Glomerular visceral epithelial cell (primary cell): Measurements from ENCODE around the gene PRPH2.
"Not testable (repeated sequence)": the region's sequence is repeated elsewhere in the genome, so short reads cannot be mapped to it uniquely, and the experiment has no call there.

ENCODE experiments used
- DNase-seq: peaks from one replicate; pipeline ENCODE4 v3.0.0-alpha.2; 2016; ENCODE audit errors: extremely low spot score

Gene PRPH2

DNA sequence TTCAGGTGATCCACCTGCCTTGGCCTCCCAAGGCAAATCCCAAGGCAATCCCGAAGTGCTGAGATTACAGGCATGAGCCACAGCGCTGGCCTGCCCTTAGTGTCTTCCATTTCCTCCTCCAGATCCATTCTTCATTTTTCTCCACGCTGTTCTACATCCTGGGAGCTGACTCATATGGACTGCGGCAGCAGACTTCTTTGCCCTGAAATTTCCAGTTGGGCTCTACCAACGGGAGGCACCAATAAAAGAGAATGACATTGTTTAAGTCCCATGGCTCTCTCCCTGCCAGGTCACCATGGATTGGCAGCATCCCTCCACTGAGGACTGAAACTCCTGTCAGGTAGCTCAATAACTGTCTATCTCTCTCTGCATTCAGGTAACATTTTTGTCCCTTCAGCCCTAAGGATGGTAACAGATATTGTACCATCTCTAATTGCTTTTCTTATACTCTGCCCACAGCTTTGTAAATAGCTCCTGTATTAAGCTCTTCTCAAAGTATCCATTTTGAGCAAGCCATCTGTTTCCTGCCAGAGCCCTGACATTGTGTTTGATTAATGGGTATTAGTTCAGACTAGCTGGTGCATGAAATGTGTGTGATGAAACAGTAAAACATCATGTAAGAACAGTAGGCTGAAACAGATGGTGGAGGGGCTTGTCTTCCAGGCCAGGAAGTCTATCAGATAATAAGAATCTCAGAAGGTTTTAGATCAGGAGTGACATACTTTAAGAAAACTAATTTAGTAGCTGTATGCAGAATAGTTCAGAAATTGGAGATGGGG lies 19.9 kb upstream of the PRPH2 start:
- peak; percentile 54 for DNase-seq

DNA sequence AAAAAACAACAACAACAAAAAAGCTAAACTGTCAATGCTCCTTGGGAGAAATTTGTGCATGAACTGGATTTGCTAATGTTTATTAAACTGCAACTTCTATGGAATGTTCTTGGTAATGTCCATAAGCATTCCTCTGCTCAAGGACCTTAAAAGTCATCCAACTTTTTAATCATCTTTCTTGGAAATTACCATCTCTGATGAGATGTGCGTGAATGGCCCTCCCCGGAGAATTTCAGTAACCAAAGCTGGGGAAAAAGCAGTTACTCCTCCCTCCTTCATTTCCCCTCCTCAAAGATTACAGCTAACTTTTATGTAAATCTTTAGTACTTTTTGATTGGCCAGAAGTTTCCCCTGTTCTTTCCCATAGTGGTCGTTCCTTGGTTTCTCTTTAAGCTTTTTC lies 18.3 kb upstream of the PRPH2 start:
- no peak for DNase-seq

DNA sequence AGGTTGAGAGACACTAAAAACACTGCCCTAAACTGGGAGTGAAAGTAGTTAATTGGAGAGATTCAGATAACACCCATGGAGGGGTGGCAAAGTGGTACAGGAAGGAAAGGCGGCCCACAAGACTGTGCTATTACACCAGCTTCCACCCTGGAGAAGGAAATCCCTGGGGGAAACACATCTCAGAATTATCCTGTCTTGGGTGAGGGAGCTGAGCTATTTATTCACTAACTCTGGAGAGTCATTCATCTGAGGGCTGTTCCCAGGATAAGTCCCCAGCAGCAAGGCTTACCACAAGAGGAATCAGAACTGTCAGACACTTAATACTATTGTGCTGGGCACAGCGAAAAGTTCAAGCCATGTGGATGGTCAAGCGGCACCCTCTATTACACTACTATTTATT lies 13.6 kb upstream of the PRPH2 start:
- DNase-seq: peak; percentile 70

DNA sequence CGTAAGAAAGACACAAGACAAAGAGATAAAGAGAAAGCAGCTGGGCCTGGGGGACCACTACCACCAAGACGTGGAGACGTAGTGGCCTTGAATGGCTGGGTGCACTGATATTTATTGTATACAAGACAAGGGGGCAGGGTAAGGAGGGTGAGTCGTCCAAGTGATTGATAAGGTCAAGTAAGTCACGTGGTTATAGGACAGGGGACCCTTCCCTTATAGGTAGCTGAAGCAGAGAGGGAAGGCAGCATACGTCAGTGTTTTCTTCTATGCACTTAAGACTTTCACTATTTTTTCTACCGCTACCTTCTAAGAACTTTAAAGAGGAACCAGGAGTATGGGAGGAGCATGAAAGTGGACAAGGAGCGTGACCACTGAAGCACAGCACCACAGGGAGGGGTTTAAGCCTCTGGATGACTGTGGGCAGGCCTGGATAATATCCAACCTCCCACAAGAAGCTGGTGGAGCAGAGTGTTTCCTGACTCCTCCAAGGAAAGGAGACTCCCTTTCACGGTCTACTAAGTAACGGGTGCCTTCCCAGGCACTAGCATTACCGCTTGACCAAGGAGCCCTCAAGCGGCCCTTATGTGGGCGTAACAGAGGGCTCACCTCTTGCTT lies 11.6 kb upstream of the PRPH2 start:
- peak; percentile 89 for DNase-seq

DNA sequence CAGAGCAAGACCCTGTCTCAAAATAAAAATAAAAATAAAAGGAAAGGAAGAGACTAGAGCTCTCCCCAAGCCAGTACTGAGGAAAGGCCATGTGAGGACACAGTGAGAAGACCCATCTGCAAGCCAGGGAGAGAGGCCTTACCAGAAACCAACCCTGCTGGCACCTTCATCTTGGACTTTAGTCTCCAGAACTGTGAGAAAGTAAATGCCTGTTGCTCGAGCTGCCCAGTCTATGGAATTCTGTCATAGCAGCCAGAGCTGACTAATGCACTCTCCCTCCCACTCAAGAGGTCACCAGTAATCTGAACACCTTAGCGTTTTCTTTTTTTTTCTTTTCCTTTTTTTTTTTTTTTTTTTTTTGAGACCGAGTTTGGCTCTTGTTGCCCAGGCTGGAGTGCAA lies 7.3 kb upstream of the PRPH2 start:
- peak; percentile 29 for DNase-seq

DNA sequence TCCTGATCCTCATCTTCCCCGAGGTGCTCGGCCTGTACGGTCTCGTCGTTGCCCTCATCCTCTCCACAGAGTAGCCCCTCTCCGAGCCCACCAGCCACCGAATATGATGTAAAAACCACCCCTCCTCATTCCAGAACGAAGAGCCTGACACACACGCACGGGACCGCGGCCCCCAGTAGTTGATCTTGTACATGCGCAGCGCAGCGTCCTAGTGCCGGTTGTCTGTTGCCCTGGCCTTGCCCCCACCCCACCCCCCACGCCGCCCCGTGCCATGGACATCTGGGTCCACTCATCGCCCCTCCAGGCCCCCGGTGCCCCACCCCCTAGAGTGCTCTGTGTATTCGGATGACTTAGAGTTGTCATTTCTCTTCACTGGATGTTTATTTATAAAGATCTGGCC lies 5.2 kb upstream of the PRPH2 start:
- DNase-seq: no peak

DNA sequence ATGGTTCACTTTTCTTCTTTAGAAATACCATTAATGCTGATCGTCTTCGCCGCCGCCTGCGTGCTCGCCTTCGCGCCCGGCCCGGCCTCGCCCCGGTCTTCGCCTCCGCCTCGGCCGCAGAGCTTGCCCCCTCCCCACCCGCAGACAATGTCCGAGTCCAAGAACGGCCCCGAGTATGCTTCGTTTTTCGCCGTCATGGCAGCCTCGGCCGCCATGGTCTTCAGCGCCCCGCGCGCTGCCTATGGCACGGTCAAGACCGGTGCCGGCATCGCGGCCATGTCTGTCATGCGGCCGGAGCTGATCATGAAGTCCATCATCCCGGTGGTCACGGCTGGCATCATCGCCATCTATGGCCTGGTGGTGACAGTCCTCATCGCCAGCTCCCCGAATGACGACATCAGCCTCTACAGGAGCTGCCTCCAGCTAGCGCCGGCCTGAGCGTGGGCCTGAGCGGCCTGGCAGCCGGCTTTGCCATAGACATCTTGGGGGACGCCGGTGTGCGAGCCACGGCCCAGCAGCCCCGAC lies 4.8 kb upstream of the PRPH2 start:
- DNase-seq: no peak

DNA sequence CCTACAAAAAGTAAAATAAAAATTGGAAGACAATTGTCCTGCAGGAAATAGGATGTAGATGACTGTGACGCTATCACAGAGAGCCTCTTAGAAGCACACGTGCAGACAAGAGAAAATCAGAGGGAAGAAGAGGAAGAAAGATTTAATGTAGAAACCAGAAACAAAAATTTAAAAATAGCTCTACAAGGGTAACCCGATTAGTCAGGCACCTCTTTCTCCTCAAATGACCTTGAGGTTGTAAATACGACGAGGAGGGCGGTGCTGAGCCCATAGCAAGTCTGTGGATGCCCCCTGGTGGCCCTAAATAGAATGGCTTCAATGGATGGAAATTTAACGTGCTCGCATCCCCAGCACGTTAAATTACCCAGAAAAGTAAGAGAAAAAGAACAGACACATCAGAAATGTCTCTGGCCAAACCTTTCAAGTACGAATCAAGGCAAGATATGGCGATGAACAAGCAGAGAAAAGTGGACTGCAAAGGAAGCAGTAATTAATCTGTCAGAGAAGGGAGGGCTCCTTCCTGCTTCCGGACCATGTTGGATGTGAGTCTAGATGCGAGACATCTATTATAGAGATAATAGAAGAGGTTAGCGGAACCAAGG lies 4.2 kb upstream of the PRPH2 start:
- peak; percentile 80 for DNase-seq

DNA sequence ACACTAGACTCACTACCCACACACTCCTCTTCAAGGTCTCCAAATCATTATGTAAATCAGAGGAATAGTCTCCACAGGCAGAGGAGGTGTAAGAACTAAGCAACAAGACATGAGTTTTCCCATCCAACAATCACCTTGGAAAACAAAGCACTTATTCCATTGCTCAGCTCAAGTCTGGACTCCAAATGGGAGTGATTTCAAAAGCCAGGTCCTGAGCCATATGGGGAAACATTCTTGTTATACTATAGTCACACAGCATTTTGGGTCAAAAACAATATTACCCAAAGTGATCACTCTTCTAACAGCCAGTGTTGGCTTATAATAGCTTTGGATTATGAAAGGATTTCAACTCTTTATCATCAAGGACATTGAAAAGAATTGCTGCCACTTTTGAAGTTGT lies 3.6 kb upstream of the PRPH2 start:
- no peak for DNase-seq

DNA sequence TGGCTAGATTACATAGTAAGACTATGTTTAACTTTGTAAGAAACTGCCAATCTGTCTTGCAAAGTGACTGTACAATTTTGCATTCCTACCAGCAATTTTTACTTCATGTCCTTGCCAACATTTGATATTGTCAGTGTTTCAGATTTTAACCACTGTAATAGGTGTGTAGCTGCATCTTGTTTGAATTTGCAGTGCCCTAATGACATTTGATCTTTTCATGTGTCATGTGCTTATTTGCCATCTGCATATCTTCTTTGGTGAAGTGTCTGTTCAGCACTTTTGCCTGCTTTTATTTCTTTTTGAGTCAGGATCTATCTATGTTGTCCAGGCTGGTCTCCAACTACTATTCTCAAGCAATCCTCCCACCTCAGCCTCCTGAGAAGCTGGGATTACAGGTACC lies 2.4 kb upstream of the PRPH2 start:
- no peak for DNase-seq

DNA sequence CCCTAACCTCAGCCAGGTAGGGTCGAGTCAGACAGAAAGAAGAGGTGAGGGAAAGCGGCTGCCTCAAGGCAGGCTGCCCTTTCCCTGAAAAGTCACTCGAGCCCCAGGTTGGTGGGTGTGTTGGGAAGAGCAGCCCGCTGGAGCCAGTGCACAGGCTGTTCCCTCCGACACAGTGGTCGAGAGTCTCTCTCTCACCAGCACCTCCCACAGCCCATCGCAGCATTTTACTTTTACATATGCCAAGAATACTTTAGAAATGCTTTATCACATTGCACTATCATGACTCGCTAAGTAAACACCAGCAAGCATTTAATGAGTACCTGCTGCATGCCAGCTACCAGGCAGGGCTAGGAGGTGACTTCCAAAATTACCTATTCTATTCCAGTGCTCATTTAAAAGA lies 1.7 kb downstream of the PRPH2 start:
- DNase-seq: no peak

DNA sequence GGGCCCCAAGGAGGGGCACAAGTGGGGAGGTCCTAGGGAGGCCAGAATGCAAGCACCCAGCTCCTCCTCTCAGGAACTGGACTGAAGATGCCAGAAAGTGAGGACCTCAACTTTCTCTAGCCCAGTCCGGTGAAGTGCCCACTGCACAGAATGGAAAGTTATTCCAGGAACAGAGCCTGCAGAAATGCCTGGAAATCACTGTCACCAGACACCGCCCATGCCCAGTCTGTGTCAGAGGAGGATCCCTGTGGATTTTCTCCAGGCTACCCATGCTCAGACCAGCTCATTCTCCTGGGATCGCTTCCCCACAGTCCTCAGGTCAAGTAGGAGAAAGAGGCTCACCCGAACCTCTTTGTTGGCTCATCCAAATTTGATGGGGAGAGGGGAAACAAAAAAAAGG lies 6.5 kb downstream of the PRPH2 start:
- DNase-seq: no peak

DNA sequence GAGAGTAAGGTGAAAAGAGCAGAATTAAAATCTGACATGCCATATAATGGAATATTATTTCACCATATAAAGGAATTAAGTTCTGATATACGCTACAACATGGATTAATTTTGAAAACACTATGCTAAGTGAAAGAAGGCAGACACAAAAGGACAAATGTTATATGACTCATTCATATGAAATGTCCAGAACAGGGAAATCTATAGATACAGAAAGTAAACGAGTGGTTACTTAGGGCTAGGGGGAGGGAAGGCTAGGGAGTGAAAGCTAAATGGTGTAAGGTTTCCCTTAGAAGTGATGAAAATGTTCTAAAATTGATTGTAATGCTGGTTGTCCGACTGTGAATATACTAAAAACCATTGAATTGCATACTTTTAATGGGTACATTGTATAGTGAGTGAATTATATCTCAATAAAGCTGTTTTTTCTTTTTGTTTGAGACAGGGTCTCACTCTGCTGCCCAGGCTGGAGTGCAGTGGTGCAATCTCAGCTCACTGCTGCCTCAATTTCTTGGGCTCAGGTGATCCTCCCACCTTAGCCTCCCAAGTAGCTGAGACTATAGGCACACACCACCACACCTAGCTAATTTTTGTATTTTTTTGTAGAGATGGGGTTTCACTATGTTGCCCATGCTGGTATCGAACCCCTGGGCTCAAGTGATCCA lies 8.2 kb downstream of the PRPH2 start:
- peak; percentile 15 for DNase-seq

DNA sequence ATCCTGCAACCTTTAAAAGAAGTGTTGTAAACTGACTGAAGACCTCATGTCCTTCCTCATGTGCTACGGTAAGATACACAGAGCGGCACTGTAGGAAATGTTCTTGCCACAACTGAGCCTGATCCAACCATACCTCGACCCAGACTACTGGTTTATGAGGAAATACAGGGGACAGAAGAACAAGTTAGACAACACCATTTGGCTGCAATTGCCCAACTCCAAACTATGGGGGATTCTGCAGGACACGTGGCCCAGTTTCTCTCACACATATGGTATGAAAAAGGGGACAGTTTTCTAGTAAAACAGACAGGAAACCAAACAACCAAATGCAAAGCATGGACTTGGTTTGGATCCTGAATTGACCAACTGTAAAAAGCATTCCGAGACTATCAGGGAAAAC lies 10.5 kb downstream of the PRPH2 start:
- DNase-seq: no peak

DNA sequence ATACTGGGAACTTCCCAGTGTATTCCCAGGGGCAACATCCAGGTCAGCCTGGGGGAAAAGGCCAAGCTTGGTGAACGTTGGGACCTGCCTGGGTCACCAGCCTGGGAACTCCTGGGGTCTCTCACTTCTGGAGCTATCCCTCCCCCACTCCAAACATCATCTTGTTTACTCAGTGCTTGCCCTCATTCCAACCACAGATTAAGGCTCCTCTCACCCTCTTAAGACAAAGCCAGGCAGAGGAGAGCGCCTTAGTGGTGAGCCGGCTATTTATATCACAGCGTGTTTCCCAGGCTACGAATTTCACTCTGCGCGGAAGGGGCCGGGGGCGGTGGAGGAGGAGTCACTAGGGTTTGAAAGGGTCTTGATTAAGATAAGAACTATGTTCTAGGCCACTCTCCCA lies 12.1 kb downstream of the PRPH2 start:
- DNase-seq: no peak

DNA sequence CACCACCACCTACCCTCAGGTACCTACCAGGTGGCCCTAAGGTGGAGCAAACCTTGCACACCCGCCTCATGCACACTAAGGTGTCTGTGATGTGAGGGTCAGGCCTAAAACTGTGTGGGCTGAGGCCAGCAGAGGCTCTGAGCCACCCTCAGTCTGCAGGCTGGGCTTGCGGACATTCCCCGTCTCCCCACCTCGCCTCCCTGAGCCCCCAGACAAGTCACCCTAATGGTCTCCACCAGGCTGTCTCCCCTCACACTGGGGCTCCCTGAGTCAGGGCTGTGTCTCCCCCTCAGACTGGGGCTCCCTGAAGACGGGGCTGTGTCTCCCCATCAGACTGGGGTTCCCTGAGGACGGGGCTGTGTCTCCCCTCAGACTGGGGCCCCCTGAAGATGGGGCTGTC lies 12.5 kb downstream of the PRPH2 start:
- DNase-seq: no peak

DNA sequence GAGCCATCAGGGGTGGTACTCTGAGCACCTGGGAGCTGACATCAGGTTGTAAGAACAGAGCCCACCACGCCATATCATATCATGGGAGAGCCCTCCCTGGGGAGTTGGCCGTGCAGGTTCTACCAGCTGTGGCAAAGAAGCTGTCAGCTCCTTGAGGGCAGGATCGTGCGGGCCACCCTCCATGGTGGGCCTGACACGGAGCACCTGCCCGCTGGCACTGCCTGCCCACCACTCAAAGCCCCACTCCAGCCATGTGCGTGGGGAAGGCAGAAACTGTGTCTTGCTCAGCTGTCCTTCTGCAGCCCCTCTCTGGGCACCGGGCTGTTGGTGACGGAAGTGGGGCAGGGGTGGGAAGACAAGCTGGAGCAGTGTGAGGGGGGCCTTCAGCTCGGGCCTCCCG lies 14.3 kb downstream of the PRPH2 start:
- no peak for DNase-seq

DNA sequence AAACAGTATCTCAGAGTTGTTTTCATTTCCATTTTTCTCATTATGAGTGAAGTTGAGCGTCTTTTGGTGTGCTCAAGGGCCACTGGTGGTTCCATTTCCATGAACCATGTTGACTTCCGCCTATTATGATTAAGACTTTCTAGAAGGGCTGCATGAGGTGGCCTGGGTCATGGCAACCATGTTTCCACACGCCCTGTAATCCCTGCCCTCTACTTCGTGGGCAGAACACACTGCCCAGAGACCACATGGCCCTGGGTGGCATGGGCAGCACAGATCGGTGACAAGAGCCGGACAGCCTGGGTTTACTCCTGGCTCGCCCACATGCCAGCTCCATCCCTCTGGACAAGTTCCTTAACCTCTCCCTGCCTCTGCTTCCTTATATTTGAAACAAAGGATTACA lies 14.8 kb downstream of the PRPH2 start:
- no peak for DNase-seq

DNA sequence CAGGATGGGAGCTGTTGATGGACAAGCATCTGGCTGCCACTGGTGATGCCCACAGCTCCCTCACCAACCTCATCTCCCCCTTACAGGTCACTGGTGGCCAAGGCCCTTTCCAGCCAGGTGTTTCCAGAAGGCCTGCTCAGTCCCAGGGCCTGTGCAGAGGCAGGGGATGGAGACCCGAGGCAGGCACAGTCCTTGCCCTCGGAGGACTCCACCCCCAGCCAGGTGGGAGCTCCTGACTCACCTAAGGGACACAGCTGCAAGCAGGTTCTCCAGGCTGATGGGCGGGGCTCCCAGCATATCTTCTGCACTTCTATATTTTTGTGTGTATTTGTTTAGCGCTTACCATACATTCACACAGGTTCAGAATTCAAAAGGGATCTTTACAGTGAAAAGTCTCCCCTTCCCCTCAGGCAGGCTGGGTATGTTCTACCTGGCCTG lies 17.4 kb downstream of the PRPH2 start:
- DNase-seq: no peak

DNA sequence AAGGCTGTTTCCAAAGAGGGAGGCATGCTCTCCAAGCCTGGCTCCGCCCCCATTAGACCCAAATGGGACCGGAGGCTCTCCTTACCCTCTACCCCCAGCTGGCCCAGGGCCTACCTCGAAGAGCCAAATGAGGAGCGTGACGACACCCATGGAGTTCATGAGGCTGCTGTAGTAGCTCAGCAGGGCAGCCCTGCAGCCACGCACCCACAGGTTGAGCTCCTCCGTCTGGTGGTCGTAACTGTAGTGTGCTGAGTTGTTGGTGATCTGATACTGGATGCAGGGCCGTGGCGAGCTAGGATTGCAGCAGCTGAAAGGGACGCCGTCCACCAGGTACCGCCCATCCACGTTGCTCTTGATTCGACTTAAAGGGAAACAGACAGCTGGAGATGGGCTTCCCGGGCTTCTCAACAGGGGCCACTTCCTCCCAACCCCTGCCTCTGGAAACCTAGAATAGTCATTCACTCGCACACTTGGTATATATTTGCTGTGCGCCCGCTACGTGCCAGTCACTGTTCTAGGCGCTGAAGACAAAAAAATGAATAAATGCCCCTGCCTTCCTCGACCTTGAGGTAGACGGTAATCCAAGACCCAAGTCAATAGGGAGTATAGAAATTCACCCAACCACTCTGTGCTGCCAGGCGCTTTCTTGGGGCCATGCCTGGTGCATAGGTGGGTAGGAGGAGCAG lies 18.0 kb downstream of the PRPH2 start:
- DNase-seq: no peak

DNA sequence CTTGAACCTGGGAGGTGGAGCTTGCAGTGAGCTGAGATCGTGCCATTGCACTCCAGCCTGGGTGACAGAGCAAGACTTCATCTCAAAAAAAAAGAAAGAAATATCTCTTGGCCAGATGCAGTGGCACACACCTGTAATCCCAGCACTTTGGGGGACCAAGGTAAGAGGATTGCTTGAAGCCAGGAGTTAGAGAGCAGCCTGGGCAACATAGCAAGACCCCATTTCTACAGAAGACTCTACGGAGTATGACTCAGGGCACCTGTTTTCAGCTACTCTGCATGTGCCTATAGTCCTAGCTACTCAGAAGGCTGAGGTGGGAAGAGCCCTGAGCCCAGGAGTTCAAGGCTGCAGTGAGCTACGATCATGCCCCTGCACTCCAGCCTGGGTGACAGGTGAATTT lies 19.6 kb downstream of the PRPH2 start:
- not testable (repeated sequence) for DNase-seq

DNA sequence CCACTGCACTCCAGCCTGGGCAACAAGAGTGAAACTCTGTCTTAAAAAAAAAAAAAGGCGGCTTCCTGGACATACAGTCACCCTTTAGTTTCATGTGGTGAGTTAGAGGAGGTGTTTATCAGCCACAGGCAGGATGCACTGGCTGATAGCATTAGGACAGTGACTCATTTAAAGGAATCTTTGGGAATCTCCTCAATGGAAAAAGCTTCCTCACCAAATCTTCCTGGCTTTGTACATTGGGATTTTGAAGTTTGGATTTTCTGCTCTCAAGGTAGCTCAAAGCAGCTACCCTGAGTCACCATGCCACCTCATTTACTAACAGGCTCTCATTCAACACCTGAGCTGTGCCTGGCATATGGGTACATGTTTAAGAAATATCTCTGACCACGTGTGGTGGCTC lies 20.2 kb downstream of the PRPH2 start:
- peak; percentile 84 for DNase-seq
